GM12878 (cell line): ENCODE measurements around the gene PPP2R2B. TPM values are rescaled to one million over a fixed set of nuclear protein-coding genes. Genes with fewer than 3 reads are reported as not detected.

Source experiments
- ATAC-seq: fragments of 200-7000 bp; cut with Tn5 transposase; 3 replicates; pipeline ENCODE4 v1.9.1; 2020; ENCODE audit warnings: mild to moderate bottlenecking, moderate library complexity
- BruUV-seq: library from RNA; stranded (reverse); fragments of 400-500 nt; replicated peaks from 2 replicates; lab custom pipeline; 2021; lab: Mats Ljungman, UMichigan
- CTCF ChIA-PET: fragments of 300-600 bp; sonication (Branson Sonifier 250); formaldehyde crosslinking; extraction: SDS; loops from one replicate; lab custom pipeline; 2021; ENCODE audit warnings: inconsistent platforms; lab: Yijun Ruan, JAX
- POLR2A ChIA-PET: fragments of 350-600 bp; formaldehyde crosslinking; extraction: SDS; loops from one replicate; lab custom pipeline; 2021; ENCODE audit warnings: inconsistent platforms; lab: Charles Lee
- RAD21 ChIA-PET: fragments of 300-600 bp; sonication (Branson Sonifier 250); formaldehyde crosslinking; loops from one replicate; lab custom pipeline; 2023; ENCODE audit warnings: antibody characterized with exemption; ENCODE audit not compliant: unreplicated experiment; lab: Charles Lee
- SMC1A ChIA-PET: fragments of 300-600 bp; sonication (Branson Sonifier 250); formaldehyde crosslinking; loops from one replicate; lab custom pipeline; 2023; ENCODE audit not compliant: unreplicated experiment, uncharacterized antibody; lab: Charles Lee
- DNase-seq: peaks from one replicate; pipeline ENCODE4 v3.0.0-alpha.2; 2011; ENCODE audit warnings: low read depth, low spot score
- FAIRE-seq: peaks from 3 replicates; lab custom pipeline; 2011; peaks lifted over from hg19 to GRCh38; lab: Jason Lieb, UNC
- H2AFZ ChIP-seq: 2 replicates; pipeline ENCODE4 v1.6.0; 2011; ENCODE audit warnings: low read depth, low read length, control low read depth; ENCODE audit not compliant: control insufficient read depth
- H3K27ac ChIP-seq: 2 replicates; pipeline ENCODE4 v1.5.1; 2011; ENCODE audit warnings: control low read depth; ENCODE audit not compliant: control insufficient read depth, insufficient read depth
- H3K27me3 ChIP-seq, 2 experiments: replicated peaks in 1 of 2; 2 replicates each; pipeline versions ENCODE4 v1.6.0 to v1.6.1; 2011; ENCODE audit warnings: low read length in 1 of 2; ENCODE audit not compliant: control insufficient read depth in 2 of 2, insufficient read depth in 2 of 2
- H3K36me3 ChIP-seq, 2 experiments: 2 replicates each; pipeline ENCODE4 v1.5.1; 2011; ENCODE audit warnings: low read length in 1 of 2; ENCODE audit not compliant: control insufficient read depth in 2 of 2, insufficient read depth in 2 of 2
- H3K4me1 ChIP-seq: 2 replicates; pipeline ENCODE4 v1.6.1; 2011; ENCODE audit warnings: mild to moderate bottlenecking, low read length, moderate library complexity, mixed read lengths; ENCODE audit not compliant: control insufficient read depth, insufficient read depth
- H3K4me2 ChIP-seq: 2 replicates; pipeline ENCODE4 v1.6.0; 2011; ENCODE audit warnings: control low read depth; ENCODE audit not compliant: control insufficient read depth, insufficient read depth
- H3K4me3 ChIP-seq: fragments of 200-600 bp; sonication (generic); 2 replicates; pipeline ENCODE4 v1.5.1; 2016
- H3K79me2 ChIP-seq: 2 replicates; pipeline ENCODE4 v1.6.0; 2011; ENCODE audit warnings: low read length; ENCODE audit not compliant: control insufficient read depth, insufficient read depth
- H3K9ac ChIP-seq: 2 replicates; pipeline ENCODE4 v1.8.0; 2011; ENCODE audit warnings: low read length, control low read depth, mixed read lengths; ENCODE audit not compliant: control insufficient read depth, insufficient read depth
- H3K9me3 ChIP-seq: replicated peaks from 3 replicates; pipeline ENCODE4 v1.5.1; 2011; ENCODE audit warnings: mild to moderate bottlenecking, low read length; ENCODE audit not compliant: control insufficient read depth, insufficient read depth
- H4K20me1 ChIP-seq: 2 replicates; pipeline ENCODE4 v1.6.0; 2011; ENCODE audit not compliant: control insufficient read depth, insufficient read depth
- BRCA1 ChIP-seq: IDR thresholded peaks from 2 replicates; pipeline ENCODE4 v1.6.1; 2011; ENCODE audit warnings: low read depth, low read length, improper control_type of control experiment
- CHD4 ChIP-seq: fragments of 200-600 bp; sonication (generic); IDR thresholded peaks from 2 replicates; pipeline ENCODE4 v1.6.1; 2016; ENCODE audit warnings: mild to moderate bottlenecking
- CREB1 ChIP-seq: IDR thresholded peaks from 2 replicates; pipeline ENCODE4 v1.6.1; 2012; ENCODE audit warnings: low read depth, mild to moderate bottlenecking, inconsistent platforms
- DPF2 ChIP-seq: fragments of 450-650 bp; IDR thresholded peaks from 2 replicates; pipeline ENCODE4 v1.6.1; 2017; ENCODE audit warnings: mild to moderate bottlenecking
- HCFC1 ChIP-seq: fragments of 150-350 bp; IDR thresholded peaks from 2 replicates; pipeline ENCODE4 v1.6.1; 2014; ENCODE audit warnings: low read length
- IKZF1 ChIP-seq: fragments of 450-650 bp; conservative IDR thresholded peaks from 2 replicates; pipeline ENCODE4 v1.6.1; 2017; ENCODE audit warnings: antibody characterized with exemption, mild to moderate bottlenecking
- MTA3 ChIP-seq: IDR thresholded peaks from 2 replicates; pipeline ENCODE4 v1.6.1; 2012; ENCODE audit warnings: low read length, inconsistent platforms, borderline replicate concordance
- NR2C2 ChIP-seq: IDR thresholded peaks from 2 replicates; pipeline ENCODE4 v1.6.1; 2011; ENCODE audit warnings: borderline replicate concordance, low read depth; ENCODE audit not compliant: control insufficient read depth, insufficient read length
- POLR2AphosphoS5 ChIP-seq: IDR thresholded peaks from 2 replicates; pipeline ENCODE4 v1.6.1; 2011; ENCODE audit warnings: mild to moderate bottlenecking, low read length, inconsistent platforms
- RAD21 ChIP-seq: IDR thresholded peaks from 2 replicates; pipeline ENCODE4 v1.6.1; 2011; ENCODE audit warnings: mild to moderate bottlenecking, low read depth, low read length, moderate library complexity; ENCODE audit not compliant: insufficient read depth
- RBBP5 ChIP-seq: fragments of 200-600 bp; sonication (generic); conservative IDR thresholded peaks from 2 replicates; pipeline ENCODE4 v1.6.1; 2016
- SIX5 ChIP-seq: IDR thresholded peaks from 2 replicates; pipeline ENCODE4 v1.6.1; 2011; ENCODE audit warnings: mild to moderate bottlenecking, low read depth, low read length, moderate library complexity; ENCODE audit not compliant: severe bottlenecking
- TCF12 ChIP-seq: IDR thresholded peaks from 2 replicates; pipeline ENCODE4 v1.6.1; 2011; ENCODE audit warnings: low read depth, mild to moderate bottlenecking, low read length
- WRNIP1 ChIP-seq: IDR thresholded peaks from 2 replicates; pipeline ENCODE4 v1.6.1; 2011; ENCODE audit warnings: low read depth, low read length, improper control_type of control experiment, borderline replicate concordance
- ZNF24 ChIP-seq: fragments of 450-650 bp; IDR thresholded peaks from 2 replicates; pipeline ENCODE4 v1.6.1; 2017; ENCODE audit warnings: antibody characterized with exemption, mild to moderate bottlenecking
- ZNF384 ChIP-seq: IDR thresholded peaks from 2 replicates; pipeline ENCODE4 v1.6.1; 2012; ENCODE audit warnings: low read depth, mild to moderate bottlenecking, low read length, improper control_type of control experiment, borderline replicate concordance
- WGBS: methylation state at CpG from one replicate; pipeline ENCODE4 v1.1.6; 2016; ENCODE audit warnings: low lambda C conversion rate; ENCODE audit not compliant: insufficient replicate concordance, insufficient coverage; ENCODE audit errors: missing lambda C conversion rate; 5-methylcytosine and 5-hydroxymethylcytosine counted together
- in situ Hi-C: fragments of 300-500 bp; cut with MboI; formaldehyde crosslinking; loops from 9 replicates; pipeline ENCODE4 v1.14.3; 2018; ENCODE audit warnings: mixed read lengths
- intact Hi-C: fragments of 100-400 bp; cut with micrococcal nuclease; formaldehyde crosslinking; loops from one replicate; pipeline ENCODE4 v1.14.2; 2022; ENCODE audit not compliant: unreplicated experiment
- polyA plus RNA-seq, 11 experiments: library from polyadenylated mRNA; depleted of rRNA in 4 of 11; unstranded in 6 of 11; stranded (reverse) in 5 of 11; fragments of >200 nt; fragmentation: Nextera tagmentation in 4 of 11; fragmentation: Illumina TruSeq in 1 of 11; extraction: Ambion mirVana in 4 of 11; extraction: Trizol in 1 of 11; gene quantifications; 1 replicate in 1 of 11; 2 replicates in 10 of 11; pipeline versions ENCODE4 v1.2.1 to v1.2.3, GENCODE V29; 2011 to 2016; ENCODE audit warnings: inconsistent platforms in 2 of 11, missing spikeins in 2 of 11, low read depth in 1 of 11
- total RNA-seq, 4 experiments: library from RNA; depleted of rRNA in 3 of 4; stranded (reverse); fragments of >200 nt in 3 of 4; fragmentation: Illumina TruSeq in 1 of 4; extraction: Trizol in 1 of 4; gene quantifications; 2 replicates each; pipeline versions ENCODE4 v1.2.1 to v1.2.3, GENCODE V29; 2013 to 2021
- TF ChIP-seq, protein P1 (sequence below): fragments of 450-650 bp; IDR thresholded peaks from 2 replicates; pipeline ENCODE4 v1.6.1; 2017; ENCODE audit warnings: borderline replicate concordance
- TF ChIP-seq, protein P2 (sequence below), 3 experiments: IDR thresholded peaks in 2 of 3; conservative IDR thresholded peaks in 1 of 3; 2 replicates each; pipeline ENCODE4 v1.5.1; 2011; ENCODE audit warnings: low read depth in 3 of 3, low read length in 3 of 3, mild to moderate bottlenecking in 3 of 3, control low read depth in 2 of 3, moderate library complexity in 2 of 3, inconsistent platforms in 1 of 3, mixed read lengths in 1 of 3; ENCODE audit not compliant: control insufficient read depth in 2 of 3, insufficient read depth in 1 of 3; ENCODE audit errors: extremely low read depth in 1 of 3

PPP2R2B gene
- total and polyA plus RNA-seq, 10 of the 15 experiments (the other 5 are each of a cell fraction or from before 2014, with no cell fraction given), result not detected

DNA sequence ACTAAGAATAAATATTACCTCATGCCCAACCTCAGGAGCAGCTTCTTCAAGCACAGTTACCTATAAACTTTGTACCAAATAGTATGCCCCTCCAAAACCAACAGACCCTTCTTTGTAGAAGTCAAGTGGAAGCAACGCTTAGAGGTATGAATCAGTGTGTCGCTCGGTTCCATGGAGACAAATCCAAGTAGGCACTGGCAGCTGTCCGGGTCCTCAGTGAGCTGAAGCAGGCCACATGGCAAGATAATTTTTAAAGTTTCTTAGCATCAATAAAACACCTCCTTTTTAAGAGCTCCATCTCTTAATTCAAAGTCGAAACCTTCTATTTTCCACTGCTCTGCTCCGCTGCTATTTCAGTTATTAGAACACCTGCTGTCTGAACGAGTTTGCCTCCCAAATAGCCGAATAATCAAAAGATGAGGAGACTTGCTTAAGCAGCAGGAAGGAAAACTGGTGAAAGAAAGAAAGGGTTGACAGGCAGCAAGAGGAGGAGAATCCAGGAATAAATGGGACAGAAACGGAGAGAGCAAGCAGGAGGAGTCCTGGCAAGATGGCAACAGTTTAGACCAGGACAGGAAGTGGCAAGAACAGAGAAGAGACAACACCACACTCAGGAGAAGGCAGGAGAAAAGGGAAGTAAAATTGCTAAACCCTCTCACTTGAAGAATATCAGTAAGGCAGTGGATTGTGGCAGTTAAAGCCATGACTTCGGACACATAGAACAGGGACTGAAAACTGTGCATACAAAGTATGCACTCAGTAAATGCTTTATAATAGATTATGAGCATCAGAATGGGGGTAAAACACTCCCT is 65.0 kb downstream of the PPP2R2B start:
- BruUV-seq, result no TSS peak
- H3K4me2 ChIP-seq, result no peak overlapping the region
- TF ChIP-seq CHD4, result no peak
- TF ChIP-seq WRNIP1, result no peak
- no peak for TF ChIP-seq IKZF1
- no peak for TF ChIP-seq ZNF24
- no peak for TF ChIP-seq CREB1
- no peak for TF ChIP-seq POLR2AphosphoS5
- no peak for TF ChIP-seq HCFC1
- TF ChIP-seq TCF12, result no peak
- TF ChIP-seq, protein P1, sequence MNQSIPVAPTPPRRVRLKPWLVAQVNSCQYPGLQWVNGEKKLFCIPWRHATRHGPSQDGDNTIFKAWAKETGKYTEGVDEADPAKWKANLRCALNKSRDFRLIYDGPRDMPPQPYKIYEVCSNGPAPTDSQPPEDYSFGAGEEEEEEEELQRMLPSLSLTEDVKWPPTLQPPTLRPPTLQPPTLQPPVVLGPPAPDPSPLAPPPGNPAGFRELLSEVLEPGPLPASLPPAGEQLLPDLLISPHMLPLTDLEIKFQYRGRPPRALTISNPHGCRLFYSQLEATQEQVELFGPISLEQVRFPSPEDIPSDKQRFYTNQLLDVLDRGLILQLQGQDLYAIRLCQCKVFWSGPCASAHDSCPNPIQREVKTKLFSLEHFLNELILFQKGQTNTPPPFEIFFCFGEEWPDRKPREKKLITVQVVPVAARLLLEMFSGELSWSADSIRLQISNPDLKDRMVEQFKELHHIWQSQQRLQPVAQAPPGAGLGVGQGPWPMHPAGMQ, result no peak
- TF ChIP-seq DPF2, result no peak
- TF ChIP-seq SIX5, result no peak
- TF ChIP-seq BRCA1, result no peak
- no peak for TF ChIP-seq RBBP5
- TF ChIP-seq ZNF384, result no peak
- no peak for TF ChIP-seq RAD21
- no peak for TF ChIP-seq MTA3
- no peak for TF ChIP-seq NR2C2
- TF ChIP-seq, protein P2, sequence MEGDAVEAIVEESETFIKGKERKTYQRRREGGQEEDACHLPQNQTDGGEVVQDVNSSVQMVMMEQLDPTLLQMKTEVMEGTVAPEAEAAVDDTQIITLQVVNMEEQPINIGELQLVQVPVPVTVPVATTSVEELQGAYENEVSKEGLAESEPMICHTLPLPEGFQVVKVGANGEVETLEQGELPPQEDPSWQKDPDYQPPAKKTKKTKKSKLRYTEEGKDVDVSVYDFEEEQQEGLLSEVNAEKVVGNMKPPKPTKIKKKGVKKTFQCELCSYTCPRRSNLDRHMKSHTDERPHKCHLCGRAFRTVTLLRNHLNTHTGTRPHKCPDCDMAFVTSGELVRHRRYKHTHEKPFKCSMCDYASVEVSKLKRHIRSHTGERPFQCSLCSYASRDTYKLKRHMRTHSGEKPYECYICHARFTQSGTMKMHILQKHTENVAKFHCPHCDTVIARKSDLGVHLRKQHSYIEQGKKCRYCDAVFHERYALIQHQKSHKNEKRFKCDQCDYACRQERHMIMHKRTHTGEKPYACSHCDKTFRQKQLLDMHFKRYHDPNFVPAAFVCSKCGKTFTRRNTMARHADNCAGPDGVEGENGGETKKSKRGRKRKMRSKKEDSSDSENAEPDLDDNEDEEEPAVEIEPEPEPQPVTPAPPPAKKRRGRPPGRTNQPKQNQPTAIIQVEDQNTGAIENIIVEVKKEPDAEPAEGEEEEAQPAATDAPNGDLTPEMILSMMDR (IDR thresholded peaks at IDR 0.05 in 2 of 3, conservative IDR thresholded peaks at IDR 0.05 in 1 of 3; ENCODE audit: control insufficient read depth in 2 of 3, extremely low read depth in 1 of 3, insufficient read depth in 1 of 3, low read depth in 3 of 3, low read length in 3 of 3), result no peak
- TF ChIP-seq, all 136 proteins: peak for 0
- no peaks in the 10 kb centered on the region for H4K20me1 ChIP-seq
- ChIA-PET RAD21 (no interaction called here), SMC1A (no interaction called here), POLR2A (no interaction called here), CTCF (no interaction called here)
- no peaks in the 10 kb centered on the region for H3K4me1 ChIP-seq
- H3K9ac ChIP-seq, result no peak overlapping the region
- no peak overlapping the region for H3K4me3 ChIP-seq
- FAIRE-seq (no peak), DNase-seq (no peak), ATAC-seq (no peak)
- in situ Hi-C loops (no loop called here), intact Hi-C loops (no loop called here)
- no peaks in the 10 kb centered on the region for H3K79me2 ChIP-seq
- no peaks in the 10 kb centered on the region for H3K36me3 ChIP-seq
- H3K9me3 ChIP-seq, result no peaks in the 10 kb centered on the region
- H2AFZ ChIP-seq, result no peak overlapping the region; the same call in 1 of the 2 replicates
- whole genome bisulfite sequencing, result 56% methylated on average over 10 of the region's 10 CpGs
- no peaks in the 10 kb centered on the region for H3K27me3 ChIP-seq
- no peak overlapping the region for H3K27ac ChIP-seq
